Kidney epithelial cell (primary cell): ENCODE results near the gene LINGO3. TPM values are rescaled to one million over a fixed set of nuclear protein-coding genes. Genes with fewer than 3 reads are reported as not detected.

Experiments
- DNase-seq: peaks from one replicate; pipeline ENCODE4 v3.0.0-alpha.2; 2010; ENCODE audit warnings: low read depth
- H3K27me3 ChIP-seq: 2 replicates; pipeline ENCODE4 v1.6.0; 2011; ENCODE audit warnings: low read length; ENCODE audit not compliant: control insufficient read depth, insufficient read depth
- H3K36me3 ChIP-seq: 2 replicates; pipeline ENCODE4 v1.5.1; 2011; ENCODE audit warnings: low read length; ENCODE audit not compliant: control insufficient read depth, insufficient read depth
- H3K4me3 ChIP-seq: 2 replicates; pipeline ENCODE4 v1.5.1; 2011; ENCODE audit warnings: low read depth, mild to moderate bottlenecking, control low read depth, low read length
- CTCF ChIP-seq: IDR thresholded peaks from 2 replicates; pipeline ENCODE4 v1.5.1; 2011; ENCODE audit warnings: mild to moderate bottlenecking, moderate library complexity, low read length, control low read depth, inconsistent platforms; ENCODE audit not compliant: insufficient read depth, poor library complexity, severe bottlenecking
- total RNA-seq: library from RNA; depleted of rRNA; stranded (reverse); fragments of >200 nt; gene quantifications from 2 replicates; pipeline ENCODE4 v1.2.3, GENCODE V29; 2015

LINGO3 gene
- total RNA-seq, 1 donor from 2014 or later: not detected

GRCh38 chr19:2315121-2315817 is 7.3 kb upstream of the LINGO3 start:
- Histone ChIP-seq H3K36me3 (no peaks in the 10 kb centered on the region), H3K4me3 (no peak overlapping the region), H3K27me3 (peaks cover 25% of the 10 kb centered on the region)
- no peak for DNase-seq
- no peak for TF ChIP-seq CTCF

GRCh38 chr19:2312820-2313501 is 5.0 kb upstream of the LINGO3 start:
- no peak for TF ChIP-seq CTCF
- DNase-seq: no peak
- H3K4me3 ChIP-seq: no peak overlapping the region
- peaks cover 39% of the 10 kb centered on the region for H3K27me3 ChIP-seq
- H3K36me3 ChIP-seq: no peaks in the 10 kb centered on the region

GRCh38 chr19:2311093-2311492 is 3.1 kb upstream of the LINGO3 start:
- TF ChIP-seq CTCF: no peak
- H3K36me3 ChIP-seq: no peaks in the 10 kb centered on the region
- DNase-seq: no peak
- no peak overlapping the region for H3K4me3 ChIP-seq
- H3K27me3 ChIP-seq: peaks cover 54% of the 10 kb centered on the region

GRCh38 chr19:2309734-2310362 is 1.9 kb upstream of the LINGO3 start:
- no peak for DNase-seq
- no peaks in the 10 kb centered on the region for H3K36me3 ChIP-seq
- no peak for TF ChIP-seq CTCF
- no peak overlapping the region for H3K4me3 ChIP-seq
- peaks cover 61% of the 10 kb centered on the region for H3K27me3 ChIP-seq

- TF ChIP-seq CTCF: no peak
- Histone ChIP-seq H3K36me3 (no peaks in the 10 kb centered on the region), H3K4me3 (no peak overlapping the region), H3K27me3 (peaks cover 62% of the 10 kb centered on the region)
- no peak for DNase-seq
Measured at GRCh38 chr19:2307518-2308012, 389 bp downstream of the LINGO3 start.
